Left forelimb (tissue), 1 donor: Measurements from ENCODE around the gene KRTAP9-7.
"Not testable (repeated sequence)": the region's sequence is repeated elsewhere in the genome, so short reads cannot be mapped to it uniquely, and the experiment has no call there.

Experiments
- DNase-seq: peaks from one replicate; pipeline ENCODE4 v3.0.0-alpha.2; 2018; ENCODE audit warnings: low spot score

KRTAP9-7 gene

GRCh38 chr17:41275648-41276190 is at the start of gene KRTAP9-7:
TSS of gene KRTAP9-7 (plus strand) at chr17:41275698. CDS start at chr17:41275698, 0 bp downstream.
- DNase-seq, result not testable (repeated sequence)

GRCh38 chr17:41226051-41226450 is 49.4 kb upstream of the KRTAP9-7 start:
- DNase-seq, result no peak

- DNase-seq, result not testable (repeated sequence)
These were observed 48.9 kb upstream of the KRTAP9-7 start, which contains the start of gene KRTAP9-2 for GRCh38 chr17:41226598-41227095. TSS of gene KRTAP9-2 (plus strand) at chr17:41226648. CDS start at chr17:41226655, 7 bp downstream.

- no peak for DNase-seq
These were observed 45.4 kb upstream of the KRTAP9-7 start for GRCh38 chr17:41230094-41230493.

- no peak for DNase-seq
These were observed 43.8 kb upstream of the KRTAP9-7 start for GRCh38 chr17:41231731-41232130.

- not testable (repeated sequence) for DNase-seq
These were observed 42.9 kb upstream of the KRTAP9-7 start, which contains the start of gene KRTAP9-3 for GRCh38 chr17:41232399-41233105. TSS of gene KRTAP9-3 (plus strand) at chr17:41232449. CDS start at chr17:41232502, 53 bp downstream.

- DNase-seq, result not testable (repeated sequence)
These were observed 38.4 kb upstream of the KRTAP9-7 start for GRCh38 chr17:41237116-41237515.

GRCh38 chr17:41237949-41238437 is 37.5 kb upstream of the KRTAP9-7 start, which contains the start of gene KRTAP9-8:
TSS of gene KRTAP9-8 (plus strand) at chr17:41237999. CDS start at chr17:41238052, 53 bp downstream.
- not testable (repeated sequence) for DNase-seq

- not testable (repeated sequence) for DNase-seq
These were observed 28.3 kb upstream of the KRTAP9-7 start for GRCh38 chr17:41246995-41247787.

- DNase-seq, result not testable (repeated sequence)
These were observed 25.8 kb upstream of the KRTAP9-7 start, which contains the start of gene KRTAP9-4 for GRCh38 chr17:41249637-41250240. TSS of gene KRTAP9-4 (plus strand) at chr17:41249687. CDS start at chr17:41249721, 34 bp downstream.

- no peak for DNase-seq
These were observed 24.2 kb upstream of the KRTAP9-7 start for GRCh38 chr17:41251261-41251660.

- DNase-seq, result no peak
These were observed 20.6 kb upstream of the KRTAP9-7 start for GRCh38 chr17:41254861-41255260.

GRCh38 chr17:41255381-41256290 is 19.9 kb upstream of the KRTAP9-7 start, which contains the start of gene KRTAP9-9:
TSS of gene KRTAP9-9 (plus strand) at chr17:41255384.
- DNase-seq, result not testable (repeated sequence)

GRCh38 chr17:41256291-41256685 is 19.2 kb upstream of the KRTAP9-7 start:
- no peak for DNase-seq

- no peak for DNase-seq
These were observed 17.1 kb upstream of the KRTAP9-7 start for GRCh38 chr17:41258406-41258805.

GRCh38 chr17:41263212-41263611 is 12.3 kb upstream of the KRTAP9-7 start:
- DNase-seq, result no peak

GRCh38 chr17:41264599-41264998 is 10.9 kb upstream of the KRTAP9-7 start:
- DNase-seq, result no peak

GRCh38 chr17:41265078-41265477 is 10.4 kb upstream of the KRTAP9-7 start, which contains the start of gene KRTAP9-6:
TSS of gene KRTAP9-6 (plus strand) at chr17:41265378. CDS start at chr17:41265378, 0 bp downstream.
- DNase-seq, result no peak

GRCh38 chr17:41267711-41268110 is 7.8 kb upstream of the KRTAP9-7 start:
- no peak for DNase-seq

GRCh38 chr17:41271323-41271722 is 4.2 kb upstream of the KRTAP9-7 start:
- not testable (repeated sequence) for DNase-seq
